AG04449 (cell line): Measurements from ENCODE around the gene TMX1.
A peak's percentile ranks its signal among the peaks of the same experiment; 100 is the strongest.
"Not testable (repeated sequence)": the region's sequence is repeated elsewhere in the genome, so short reads cannot be mapped to it uniquely, and the experiment has no call there.

ENCODE experiments used
- CTCF ChIA-PET: fragments of 350-600 bp; formaldehyde crosslinking; extraction: SDS; loops from one replicate; lab custom pipeline; 2021; ENCODE audit warnings: antibody characterized with exemption; lab: Yijun Ruan, JAX
- POLR2A ChIA-PET: fragments of 400-600, 350-600 bp; formaldehyde crosslinking; extraction: SDS; loops from one replicate; lab custom pipeline; 2020; ENCODE audit warnings: antibody characterized with exemption, inconsistent platforms; lab: Yijun Ruan, JAX
- DNase-seq: peaks from one replicate; pipeline ENCODE4 v3.0.0-alpha.2; 2010; ENCODE audit warnings: low read depth, low spot score
- H3K4me3 ChIP-seq: 2 replicates; pipeline ENCODE4 v1.5.1; 2011; ENCODE audit warnings: low read depth, mild to moderate bottlenecking, control low read depth, low read length
- TF ChIP-seq, protein P1 (sequence below): IDR thresholded peaks from one replicate; pipeline ENCODE4 v1.5.1; 2011; ENCODE audit warnings: mild to moderate bottlenecking, moderate library complexity, low read length, control low read depth, inconsistent platforms; ENCODE audit not compliant: insufficient read depth; ENCODE audit errors: missing control alignments

TMX1 gene

DNA sequence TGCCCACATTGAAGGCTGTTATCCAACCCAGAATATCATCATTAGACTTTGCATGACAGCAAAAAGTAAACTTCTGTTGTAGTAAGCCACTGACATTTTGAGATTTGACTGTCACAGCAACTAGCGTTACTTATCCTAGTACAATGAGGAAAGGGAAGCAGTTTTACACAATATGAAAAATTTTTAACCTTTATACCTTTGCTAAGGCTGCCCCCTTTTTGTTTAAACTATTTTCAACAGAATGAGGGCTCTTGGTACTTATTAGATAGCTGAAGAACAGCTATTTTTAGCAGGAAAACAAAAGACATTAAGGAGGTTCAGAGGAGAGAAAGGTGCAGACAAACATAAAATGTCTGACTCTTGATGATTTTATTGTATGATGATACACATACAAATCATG is 23.4 kb upstream of the TMX1 start:
- TF ChIP-seq, protein P1, sequence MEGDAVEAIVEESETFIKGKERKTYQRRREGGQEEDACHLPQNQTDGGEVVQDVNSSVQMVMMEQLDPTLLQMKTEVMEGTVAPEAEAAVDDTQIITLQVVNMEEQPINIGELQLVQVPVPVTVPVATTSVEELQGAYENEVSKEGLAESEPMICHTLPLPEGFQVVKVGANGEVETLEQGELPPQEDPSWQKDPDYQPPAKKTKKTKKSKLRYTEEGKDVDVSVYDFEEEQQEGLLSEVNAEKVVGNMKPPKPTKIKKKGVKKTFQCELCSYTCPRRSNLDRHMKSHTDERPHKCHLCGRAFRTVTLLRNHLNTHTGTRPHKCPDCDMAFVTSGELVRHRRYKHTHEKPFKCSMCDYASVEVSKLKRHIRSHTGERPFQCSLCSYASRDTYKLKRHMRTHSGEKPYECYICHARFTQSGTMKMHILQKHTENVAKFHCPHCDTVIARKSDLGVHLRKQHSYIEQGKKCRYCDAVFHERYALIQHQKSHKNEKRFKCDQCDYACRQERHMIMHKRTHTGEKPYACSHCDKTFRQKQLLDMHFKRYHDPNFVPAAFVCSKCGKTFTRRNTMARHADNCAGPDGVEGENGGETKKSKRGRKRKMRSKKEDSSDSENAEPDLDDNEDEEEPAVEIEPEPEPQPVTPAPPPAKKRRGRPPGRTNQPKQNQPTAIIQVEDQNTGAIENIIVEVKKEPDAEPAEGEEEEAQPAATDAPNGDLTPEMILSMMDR = no peak
- ChIA-PET CTCF (interaction anchor here (2.0 kb wide), 1 partner anchor 14 kb away, joined by 4 read pairs; no protein-coding TSS in a partner anchor), POLR2A (no interaction called here)
- no peak overlapping the region for H3K4me3 ChIP-seq
- no peak for DNase-seq

DNA sequence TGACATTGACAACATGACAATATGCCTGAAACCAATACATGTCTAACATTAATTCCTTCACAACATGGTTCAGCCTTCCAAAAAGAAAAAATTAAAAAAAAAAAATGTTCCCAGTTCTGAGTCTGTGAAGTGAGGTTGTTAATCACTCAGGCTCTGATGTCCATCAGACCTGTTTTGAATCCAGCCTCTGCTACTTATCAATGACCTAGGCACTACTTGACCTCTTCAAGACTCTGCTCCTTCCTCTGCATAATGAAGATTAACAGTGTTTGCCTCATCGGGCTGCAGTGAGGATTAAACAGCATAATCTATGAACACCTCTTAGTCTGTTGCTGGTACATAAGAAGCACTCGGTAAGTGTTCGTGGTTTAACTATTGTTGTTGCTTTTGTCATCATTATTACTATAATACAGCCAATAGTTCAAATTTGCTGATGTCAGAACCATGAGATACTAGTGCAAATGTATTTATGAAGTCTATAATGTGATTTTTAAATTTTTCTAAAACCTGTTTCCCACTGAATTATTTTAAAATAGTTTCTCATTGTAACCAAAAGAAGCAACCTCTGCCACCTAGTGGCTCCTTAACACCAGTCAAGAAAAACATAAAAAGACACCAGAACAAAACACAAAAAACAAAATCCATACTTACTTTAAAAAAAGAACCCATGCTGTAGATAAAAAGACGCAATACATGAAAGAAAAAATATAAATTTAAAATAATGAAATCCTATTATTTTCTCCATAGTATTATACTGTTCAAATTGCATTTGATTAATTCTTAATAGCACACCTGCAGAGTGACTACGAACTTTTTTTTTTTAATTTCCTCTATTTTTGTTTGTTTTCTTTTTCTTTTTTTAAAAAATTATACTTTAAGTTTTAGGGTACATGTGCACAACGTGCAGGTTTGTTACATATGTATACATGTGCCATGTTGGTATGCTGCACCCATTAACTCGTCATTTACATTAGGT is 20.3 kb upstream of the TMX1 start:
- POLR2A ChIA-PET = no interaction called here
- H3K4me3 ChIP-seq = no peak overlapping the region
- TF ChIP-seq, protein P1 = peak; percentile 31
- no peak for DNase-seq
- CTCF ChIA-PET = interaction anchor here (0.7 to 3.5 kb wide), 17 partner anchors 8 to 561 kb away, joined by 3 to 33 read pairs (median 5); partner anchors contain the start of gene TMX1

DNA sequence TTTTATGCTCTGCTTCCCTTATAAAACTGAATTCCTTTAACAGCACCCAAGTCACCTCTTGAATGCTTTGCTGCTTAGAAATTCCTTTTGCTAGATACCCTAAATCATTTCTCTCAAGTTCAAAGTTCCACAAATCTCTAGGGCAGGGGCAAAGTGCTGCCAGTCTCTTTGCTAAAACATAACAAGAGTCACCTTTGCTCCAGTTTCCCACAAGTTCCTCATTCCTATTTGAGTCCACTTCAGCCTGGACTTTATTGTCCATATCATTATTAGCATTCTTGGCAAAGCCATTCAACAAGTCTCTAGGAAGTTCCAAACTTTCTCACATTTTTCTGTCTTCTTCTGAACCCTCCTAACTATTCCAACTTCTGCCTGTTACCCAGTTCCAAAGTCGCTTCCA is 16.6 kb upstream of the TMX1 start:
- DNase-seq, H3K4me3 ChIP-seq, POLR2A ChIA-PET: not testable (repeated sequence)
- CTCF ChIA-PET = interaction anchor here (3.5 kb wide), 1 partner anchor 269 kb away, joined by 24 read pairs; no protein-coding TSS in a partner anchor

DNA sequence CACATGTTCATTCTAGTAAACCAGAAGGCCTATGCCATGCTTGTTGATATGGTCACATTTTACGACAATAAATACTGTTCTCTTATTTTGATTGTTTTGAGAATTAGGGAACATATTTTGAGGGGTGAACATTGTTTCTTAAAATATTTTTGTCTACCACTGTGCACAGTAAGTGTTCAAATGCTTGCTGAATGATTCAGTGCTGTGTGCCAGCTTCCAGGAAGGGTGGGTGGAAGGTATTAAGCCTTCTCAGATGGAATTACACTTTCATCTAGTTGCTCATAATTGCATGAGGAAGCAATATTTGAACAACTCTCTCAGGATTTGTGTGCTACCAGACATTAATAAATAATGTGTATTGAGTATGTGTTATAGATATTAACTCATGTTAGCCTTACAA is 15.5 kb upstream of the TMX1 start:
- TF ChIP-seq, protein P1 = no peak
- ChIA-PET POLR2A (no interaction called here), CTCF (interaction anchor here (0.6 kb wide), 1 partner anchor 269 kb away, joined by 3 read pairs; no protein-coding TSS in a partner anchor)
- H3K4me3 ChIP-seq = no peak overlapping the region
- DNase-seq = no peak

DNA sequence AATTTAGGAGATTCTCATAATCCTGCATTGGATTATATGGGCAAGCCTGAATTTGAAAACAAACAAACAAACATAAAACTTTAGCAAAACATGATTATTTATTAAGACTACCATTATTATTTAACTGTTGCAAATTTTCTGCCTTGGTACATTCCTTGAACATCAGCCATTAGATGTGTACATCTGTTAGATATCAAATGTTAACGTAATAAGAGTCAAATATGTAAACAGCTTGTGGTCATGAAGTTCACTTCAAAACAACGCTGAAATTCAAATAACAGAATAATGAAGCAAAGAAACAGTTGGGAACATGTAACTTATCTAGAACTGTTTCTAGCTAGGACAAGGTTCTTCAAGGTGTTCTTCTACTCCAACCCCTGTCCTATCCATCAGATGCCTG is 14.3 kb upstream of the TMX1 start:
- no peak overlapping the region for H3K4me3 ChIP-seq
- ChIA-PET CTCF (interaction anchor here (1.0 kb wide), 1 partner anchor 219 kb away, joined by 3 read pairs; no protein-coding TSS in a partner anchor), POLR2A (no interaction called here)
- DNase-seq = no peak
- TF ChIP-seq, protein P1 = no peak

DNA sequence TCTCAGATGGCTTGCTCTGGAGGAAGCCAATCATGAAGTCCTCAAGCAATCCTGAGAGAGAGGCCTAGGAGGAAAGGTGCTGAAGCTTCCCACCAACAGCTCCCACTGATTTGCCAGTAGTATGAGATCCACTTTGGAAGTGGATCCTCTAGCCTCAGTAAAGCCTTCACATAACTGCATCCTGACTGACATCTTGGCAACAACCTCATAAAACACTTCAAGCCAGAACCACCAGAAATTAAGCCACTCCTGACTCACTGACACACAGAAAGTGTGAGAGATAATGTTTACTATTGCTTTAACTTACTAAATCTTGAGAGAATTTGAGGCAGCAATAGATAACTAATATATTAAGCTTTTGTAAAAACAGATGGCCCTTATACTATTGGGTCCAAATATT is 11.7 kb upstream of the TMX1 start:
- TF ChIP-seq, protein P1 = no peak
- CTCF ChIA-PET = interaction anchor here (0.7 to 1.3 kb wide), 6 partner anchors 10 to 552 kb away, joined by 3 to 8 read pairs (median 3); no protein-coding TSS in a partner anchor
- no peak overlapping the region for H3K4me3 ChIP-seq
- POLR2A ChIA-PET = no interaction called here
- DNase-seq = no peak
